BE2C (cell line): ENCODE measurements around the gene WDR82.

Experiments used
- DNase-seq: peaks from one replicate; pipeline ENCODE4 v3.0.0-alpha.2; 2020
- H3K27me3 ChIP-seq: fragments of 250-450 bp; sonication (Bioruptor Pico); 2 replicates; pipeline ENCODE4 v1.5.1; 2020; ENCODE audit warnings: mild to moderate bottlenecking
- H3K36me3 ChIP-seq: fragments of 250-450 bp; sonication (Bioruptor Pico); 2 replicates; pipeline ENCODE4 v1.5.1; 2020; ENCODE audit warnings: mild to moderate bottlenecking
- H3K4me1 ChIP-seq: fragments of 250-450 bp; sonication (Bioruptor Pico); 2 replicates; pipeline ENCODE4 v1.5.1; 2020
- H3K4me3 ChIP-seq: 2 replicates; pipeline ENCODE4 v1.5.1; 2011; ENCODE audit warnings: low read depth, low read length
- H3K9me3 ChIP-seq: fragments of 250-450 bp; sonication (Bioruptor Pico); 2 replicates; pipeline ENCODE4 v1.5.1; 2020
- TF ChIP-seq, protein P1 (sequence below): IDR thresholded peaks from 2 replicates; pipeline ENCODE4 v1.5.1; 2012; ENCODE audit warnings: mild to moderate bottlenecking, low read depth, low read length

WDR82 gene

DNA sequence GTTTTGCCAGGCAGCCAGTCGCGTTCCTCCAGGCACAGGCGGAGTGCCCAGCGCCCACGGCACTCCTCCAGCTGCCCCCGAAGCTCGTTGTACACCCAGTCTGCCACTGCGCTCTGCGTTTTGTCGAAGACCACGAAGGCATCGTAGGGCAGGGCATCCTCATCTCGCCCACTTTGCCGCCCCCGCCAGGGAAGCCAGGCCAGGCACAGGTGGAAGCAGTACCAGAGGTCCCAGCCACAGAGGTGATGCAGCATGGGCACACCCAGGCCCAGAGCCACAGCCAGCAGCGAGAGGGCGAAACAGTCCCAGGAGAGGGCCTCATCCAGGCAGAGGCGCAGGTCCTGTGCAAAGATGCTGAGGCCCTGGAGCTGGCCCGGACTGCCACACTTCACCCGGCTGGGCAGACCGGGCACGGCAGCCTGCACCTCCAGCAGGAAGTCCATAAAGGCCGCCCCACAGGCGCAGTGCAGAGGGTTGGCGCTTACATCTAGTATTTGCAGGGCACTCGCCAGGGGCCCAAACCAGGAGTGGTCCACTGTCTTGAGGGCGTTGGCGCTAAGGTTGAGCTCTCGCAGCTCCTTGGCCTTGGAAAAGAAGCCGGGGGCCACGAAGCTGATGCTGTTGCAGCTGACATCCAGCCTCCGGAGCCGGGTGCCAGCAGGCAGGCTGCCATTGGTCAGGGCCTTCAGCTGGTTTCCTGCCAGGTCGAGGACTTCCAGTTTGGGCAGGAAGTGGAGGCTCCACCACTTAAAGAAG lies 56.7 kb downstream of the WDR82 start:
- no peaks in the 10 kb centered on the region for H3K4me1 ChIP-seq
- no peaks in the 10 kb centered on the region for H3K36me3 ChIP-seq
- no peaks in the 10 kb centered on the region for H3K9me3 ChIP-seq
- no peaks in the 10 kb centered on the region for H3K27me3 ChIP-seq
- TF ChIP-seq, protein P1, sequence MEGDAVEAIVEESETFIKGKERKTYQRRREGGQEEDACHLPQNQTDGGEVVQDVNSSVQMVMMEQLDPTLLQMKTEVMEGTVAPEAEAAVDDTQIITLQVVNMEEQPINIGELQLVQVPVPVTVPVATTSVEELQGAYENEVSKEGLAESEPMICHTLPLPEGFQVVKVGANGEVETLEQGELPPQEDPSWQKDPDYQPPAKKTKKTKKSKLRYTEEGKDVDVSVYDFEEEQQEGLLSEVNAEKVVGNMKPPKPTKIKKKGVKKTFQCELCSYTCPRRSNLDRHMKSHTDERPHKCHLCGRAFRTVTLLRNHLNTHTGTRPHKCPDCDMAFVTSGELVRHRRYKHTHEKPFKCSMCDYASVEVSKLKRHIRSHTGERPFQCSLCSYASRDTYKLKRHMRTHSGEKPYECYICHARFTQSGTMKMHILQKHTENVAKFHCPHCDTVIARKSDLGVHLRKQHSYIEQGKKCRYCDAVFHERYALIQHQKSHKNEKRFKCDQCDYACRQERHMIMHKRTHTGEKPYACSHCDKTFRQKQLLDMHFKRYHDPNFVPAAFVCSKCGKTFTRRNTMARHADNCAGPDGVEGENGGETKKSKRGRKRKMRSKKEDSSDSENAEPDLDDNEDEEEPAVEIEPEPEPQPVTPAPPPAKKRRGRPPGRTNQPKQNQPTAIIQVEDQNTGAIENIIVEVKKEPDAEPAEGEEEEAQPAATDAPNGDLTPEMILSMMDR: no peak
- H3K4me3 ChIP-seq: no peak overlapping the region
- DNase-seq: no peak

DNA sequence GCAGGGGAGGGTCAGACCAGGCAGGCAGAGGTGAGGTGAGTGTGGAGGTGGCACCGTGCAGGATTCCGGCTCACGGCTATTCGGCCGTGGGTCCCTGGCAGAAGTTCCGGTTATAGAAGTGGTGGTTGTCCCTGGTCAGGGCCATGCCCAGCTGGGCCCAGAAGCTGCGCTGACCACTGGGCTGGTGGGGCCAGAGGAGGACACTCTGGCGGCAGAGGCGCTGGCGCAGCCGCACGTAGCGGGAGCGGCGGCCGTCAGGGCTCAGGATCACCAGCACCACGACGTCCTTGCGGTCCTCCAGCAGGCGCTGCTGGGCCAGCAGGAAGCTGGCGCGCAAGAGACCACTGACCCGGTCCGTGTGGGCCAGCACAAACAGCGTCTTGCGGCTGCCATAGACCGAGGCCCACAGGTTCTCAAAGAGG lies 57.3 kb downstream of the WDR82 start:
- H3K9me3 ChIP-seq: no peaks in the 10 kb centered on the region
- no peak for DNase-seq
- H3K27me3 ChIP-seq: no peaks in the 10 kb centered on the region
- no peaks in the 10 kb centered on the region for H3K4me1 ChIP-seq
- TF ChIP-seq, protein P1: no peak
- no peak overlapping the region for H3K4me3 ChIP-seq
- H3K36me3 ChIP-seq: no peaks in the 10 kb centered on the region

DNA sequence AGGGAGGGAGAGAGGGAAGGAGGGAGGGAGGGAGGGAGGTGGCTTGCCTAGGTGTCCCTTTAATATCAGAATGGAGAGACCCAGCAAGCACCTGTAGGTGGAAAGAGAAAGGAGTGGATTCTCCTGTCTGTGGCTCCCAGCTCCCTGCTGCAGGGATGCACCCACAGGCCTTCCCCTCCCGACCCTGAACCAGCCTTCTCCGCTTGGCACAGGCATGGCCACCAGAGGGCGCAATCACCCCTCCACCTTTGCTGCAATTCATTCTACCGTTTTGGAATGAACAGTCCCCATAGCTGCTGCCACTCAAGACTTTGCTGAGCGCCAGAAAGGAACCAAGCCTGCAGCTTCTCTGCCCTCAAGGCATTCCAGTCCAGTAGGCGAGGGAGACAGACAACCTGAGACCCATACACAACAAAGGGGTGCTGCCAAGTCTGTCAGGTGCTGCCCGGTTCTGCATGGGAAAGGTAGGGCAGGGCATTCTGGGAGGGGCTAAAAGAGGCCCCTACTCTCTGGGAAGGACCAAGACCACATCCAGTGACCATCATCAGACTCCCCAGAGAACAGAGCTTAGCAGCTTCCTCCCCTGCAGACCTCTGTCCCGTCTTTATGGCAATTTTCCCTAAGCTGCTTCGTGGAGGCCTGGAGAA lies 57.9 kb downstream of the WDR82 start:
- DNase-seq: peak; percentile 78
- Histone ChIP-seq H3K36me3 (no peaks in the 10 kb centered on the region), H3K9me3 (no peaks in the 10 kb centered on the region), H3K27me3 (no peaks in the 10 kb centered on the region), H3K4me3 (no peak overlapping the region), H3K4me1 (no peaks in the 10 kb centered on the region)
- TF ChIP-seq, protein P1: peak; percentile 82

- TF ChIP-seq, protein P1: no peak
- no peaks in the 10 kb centered on the region for H3K4me1 ChIP-seq
Measured at GRCh38 chr3:52218937-52219650, 59.4 kb downstream of the WDR82 start.

GRCh38 chr3:52218454-52218853 lies 60.0 kb downstream of the WDR82 start:
- H3K27me3 ChIP-seq: no peaks in the 10 kb centered on the region
- DNase-seq: no peak
- TF ChIP-seq, protein P1: no peak
- no peaks in the 10 kb centered on the region for H3K9me3 ChIP-seq
- no peaks in the 10 kb centered on the region; the same call in none of the 2 replicates for H3K36me3 ChIP-seq
- H3K4me1 ChIP-seq: no peaks in the 10 kb centered on the region
- no peak overlapping the region for H3K4me3 ChIP-seq

More at GRCh38 chr3:52218937-52219650, 59.4 kb downstream of the WDR82 start:
- no peaks in the 10 kb centered on the region for H3K9me3 ChIP-seq
- H3K4me3 ChIP-seq: no peak overlapping the region
- DNase-seq: no peak
- H3K36me3 ChIP-seq: no peaks in the 10 kb centered on the region; the same call in 1 of the 2 replicates
- no peaks in the 10 kb centered on the region for H3K27me3 ChIP-seq
